ENCODE measurements around the gene CXorf58. TPM values are rescaled to one million over a fixed set of nuclear protein-coding genes. Genes with fewer than 3 reads are reported as not detected.
A peak's percentile ranks its signal among the peaks of the same experiment; 100 is the strongest.

CXorf58 gene
- total RNA-seq, 1 donor from 2014 or later = 0.13 TPM

- TF ChIP-seq CTCF (IDR thresholded peaks at IDR 0.05; ENCODE audit: unreplicated experiment) = no peak
- H3K4me1 Mint-ChIP-seq = peaks cover 26% of the 10 kb centered on the region
- H3K27ac Mint-ChIP-seq = no peak overlapping the region
- H3K36me3 Mint-ChIP-seq = peaks cover 2% of the 10 kb centered on the region
- DNase-seq (ENCODE audit: low spot score in 2 of 2, unreplicated experiment in 2 of 2) = no peak
- H3K4me3 Mint-ChIP-seq = no peak overlapping the region
- H3K9me3 Mint-ChIP-seq = no peaks in the 10 kb centered on the region
- H3K27me3 Mint-ChIP-seq (ENCODE audit: low read depth) = no peaks in the 10 kb centered on the region
These were observed 3.7 kb upstream of the CXorf58 start for GRCh38 chrX:23904096-23904495.

DNA sequence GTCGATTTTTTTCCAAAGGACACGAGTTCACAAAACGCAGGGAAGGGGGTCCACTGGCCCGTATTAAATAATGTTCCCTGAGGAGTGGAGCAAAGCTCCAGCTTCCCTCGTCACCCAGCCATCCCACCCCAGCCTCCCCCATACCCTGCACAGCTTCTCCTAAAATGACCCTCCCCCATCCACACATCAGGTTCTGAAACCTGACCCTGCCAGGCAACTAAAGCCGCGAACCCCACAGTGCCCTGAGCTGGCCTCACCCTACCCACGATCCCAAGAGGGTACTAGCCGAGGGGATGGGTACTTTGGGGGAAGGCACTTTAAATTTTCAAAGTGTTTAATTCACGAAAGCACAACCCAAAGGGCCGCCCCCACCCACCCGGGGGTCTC, 702 bp upstream of the CXorf58 start:
- Mint-ChIP-seq H3K36me3 (peaks cover 2% of the 10 kb centered on the region), H3K4me1 (peaks cover 16% of the 10 kb centered on the region), H3K27me3 (ENCODE audit: low read depth) (no peaks in the 10 kb centered on the region), H3K9me3 (no peaks in the 10 kb centered on the region), H3K27ac (peak overlapping the region; percentile 73), H3K4me3 (peak overlapping the region; percentile 85)
- TF ChIP-seq CTCF (IDR thresholded peaks at IDR 0.05; ENCODE audit: unreplicated experiment) = no peak
- no peak for DNase-seq (ENCODE audit: low spot score in 2 of 2, unreplicated experiment in 2 of 2)

DNA sequence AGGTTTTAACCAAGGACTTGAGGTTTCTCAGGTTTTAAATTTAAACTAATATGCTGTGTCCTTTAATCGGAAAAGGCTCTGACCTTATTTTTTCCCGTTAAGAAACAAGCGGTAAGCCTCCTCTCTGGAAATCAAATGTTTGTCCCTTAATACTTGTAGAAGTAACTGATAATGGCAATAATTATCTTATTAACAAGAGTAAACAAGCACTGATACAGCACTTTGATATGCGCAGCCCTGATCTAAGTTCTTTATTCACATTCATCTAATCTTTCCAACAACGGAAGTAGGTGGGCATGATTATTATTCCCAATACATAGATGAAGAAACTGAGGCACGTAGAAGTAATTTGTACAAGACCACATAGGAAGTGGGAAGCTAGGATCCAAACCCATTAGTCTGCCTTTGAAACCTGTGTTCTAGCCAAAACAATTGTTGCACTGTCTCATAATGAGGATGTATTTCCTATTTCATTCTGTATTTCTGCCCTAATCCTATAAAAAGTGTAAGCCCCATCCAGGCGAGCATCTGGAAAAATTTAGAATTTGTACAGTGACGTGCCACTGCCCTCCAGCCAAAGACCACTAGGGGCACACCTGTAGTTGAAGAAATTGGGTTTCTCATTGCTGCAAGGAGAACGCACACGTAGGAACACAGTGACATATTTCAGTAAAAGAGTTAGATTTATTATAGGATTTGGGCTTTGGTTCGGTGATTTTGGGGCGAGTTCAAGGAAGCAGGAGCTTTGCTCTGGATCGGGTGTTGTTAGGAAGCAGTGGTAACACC, 606 bp downstream of the CXorf58 start:
- peak; percentile 41 for TF ChIP-seq CTCF (IDR thresholded peaks at IDR 0.05; ENCODE audit: unreplicated experiment)
- peaks cover 20% of the 10 kb centered on the region for H3K4me1 Mint-ChIP-seq
- H3K36me3 Mint-ChIP-seq = peaks cover 2% of the 10 kb centered on the region
- H3K4me3 Mint-ChIP-seq = peak overlapping the region; percentile 85
- no peaks in the 10 kb centered on the region for H3K9me3 Mint-ChIP-seq
- peak overlapping the region; percentile 73 for H3K27ac Mint-ChIP-seq
- H3K27me3 Mint-ChIP-seq (ENCODE audit: low read depth) = no peaks in the 10 kb centered on the region
- DNase-seq (ENCODE audit: low spot score in 2 of 2, unreplicated experiment in 2 of 2) = no peak

DNA sequence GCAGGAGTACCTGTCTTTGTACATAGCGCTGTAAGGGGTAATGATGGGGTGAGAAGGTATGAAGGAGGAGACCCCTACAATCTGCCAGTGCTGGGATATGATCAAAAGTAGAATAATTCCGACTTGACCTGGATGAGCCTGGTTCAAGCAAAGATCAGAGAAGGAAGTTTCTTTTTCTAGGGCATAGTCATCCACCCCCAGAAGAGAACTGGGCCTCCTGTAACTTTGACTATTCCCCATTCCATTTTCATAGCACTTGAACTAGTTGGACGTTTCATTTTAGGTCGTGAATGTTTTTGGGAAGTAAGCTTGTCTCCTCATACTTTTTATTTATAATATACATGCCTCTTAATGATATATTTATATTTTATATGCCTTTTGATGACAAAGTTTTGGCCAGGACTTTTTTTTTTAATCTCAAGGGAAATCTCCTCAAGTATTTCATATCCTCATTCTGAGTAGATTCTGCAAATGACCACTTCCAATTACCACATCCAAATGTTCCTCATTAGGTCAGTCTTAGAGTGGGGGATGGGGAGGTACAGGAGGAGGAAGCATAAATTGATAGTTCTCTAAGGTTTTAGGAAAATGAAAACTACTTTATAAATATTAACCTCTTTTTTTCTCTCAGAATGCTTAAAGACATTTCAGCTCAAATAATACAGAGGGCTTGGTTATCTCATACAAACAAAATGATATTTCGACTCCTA, 3.5 kb downstream of the CXorf58 start:
- H3K4me3 Mint-ChIP-seq = no peak overlapping the region
- H3K36me3 Mint-ChIP-seq = no peaks in the 10 kb centered on the region
- no peaks in the 10 kb centered on the region for H3K27me3 Mint-ChIP-seq (ENCODE audit: low read depth)
- DNase-seq (ENCODE audit: low spot score in 2 of 2, unreplicated experiment in 2 of 2) = no peak
- TF ChIP-seq CTCF (IDR thresholded peaks at IDR 0.05; ENCODE audit: unreplicated experiment) = no peak
- peaks cover 13% of the 10 kb centered on the region for H3K4me1 Mint-ChIP-seq
- no peaks in the 10 kb centered on the region for H3K9me3 Mint-ChIP-seq
- H3K27ac Mint-ChIP-seq = no peak overlapping the region

- Mint-ChIP-seq H3K36me3 (no peaks in the 10 kb centered on the region), H3K4me3 (no peak overlapping the region), H3K27ac (no peak overlapping the region), H3K9me3 (peaks cover 19% of the 10 kb centered on the region), H3K27me3 (ENCODE audit: low read depth) (no peaks in the 10 kb centered on the region), H3K4me1 (no peaks in the 10 kb centered on the region)
- TF ChIP-seq CTCF (IDR thresholded peaks at IDR 0.05; ENCODE audit: unreplicated experiment) = no peak
- DNase-seq (ENCODE audit: low spot score in 2 of 2, unreplicated experiment in 2 of 2) = no peak
These were observed 11.3 kb downstream of the CXorf58 start for GRCh38 chrX:23919148-23919547.
